Right forelimb (tissue), 1 donor: ENCODE data around the gene LRRK1.

Experiments
- DNase-seq: peaks from one replicate; pipeline ENCODE4 v3.0.0-alpha.2; 2018

Gene LRRK1

DNA sequence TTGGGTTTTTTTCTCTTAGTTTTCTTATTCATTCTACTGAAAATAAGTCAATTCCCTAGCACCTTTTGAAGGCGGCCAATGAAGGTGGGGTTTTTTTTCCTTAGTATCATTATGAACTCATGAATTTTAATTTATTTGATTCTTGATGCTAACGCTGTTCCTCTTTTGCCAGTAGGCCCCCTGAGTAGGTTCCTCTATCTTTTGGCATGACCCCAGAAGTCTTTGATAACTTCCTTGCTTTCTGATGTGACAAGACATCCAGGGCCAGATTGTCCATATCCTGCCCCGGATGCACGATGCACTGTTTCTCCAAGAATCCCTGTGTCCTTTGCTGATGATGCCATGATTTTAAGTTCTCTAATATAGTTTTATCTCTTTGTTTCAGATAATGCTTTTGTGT is 20.6 kb downstream of the LRRK1 start:
- DNase-seq = no peak

DNA sequence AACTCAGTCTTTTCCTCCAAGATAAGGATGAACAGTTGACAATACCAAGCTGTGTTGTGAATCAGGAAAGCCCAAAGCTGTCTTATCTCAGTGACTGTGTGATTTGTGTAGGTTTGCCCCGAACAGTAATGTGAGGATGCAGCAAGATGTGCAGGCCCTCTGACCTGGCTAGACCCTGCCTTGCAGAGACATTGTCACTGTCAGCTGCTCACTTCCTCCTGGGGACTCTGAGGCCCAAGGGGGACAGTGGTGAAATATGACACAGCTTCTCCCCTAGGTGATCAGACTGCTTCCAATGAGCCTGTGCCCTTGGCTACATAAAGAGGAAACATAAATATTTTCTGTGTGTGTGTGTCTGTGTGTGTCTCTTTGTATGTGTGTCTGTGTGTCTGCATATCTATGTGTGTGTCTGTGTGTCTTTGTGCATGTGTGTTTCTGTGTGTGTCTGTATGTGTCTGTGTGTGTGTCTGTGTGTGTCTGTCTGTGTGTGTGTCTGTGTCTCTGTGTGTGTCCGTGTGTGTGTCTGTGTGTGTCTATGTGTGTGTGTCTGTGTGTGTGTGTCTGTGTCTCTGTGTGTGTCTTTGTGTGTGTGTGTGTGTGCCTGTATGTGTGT is 21.7 kb downstream of the LRRK1 start:
- DNase-seq = no peak

DNA sequence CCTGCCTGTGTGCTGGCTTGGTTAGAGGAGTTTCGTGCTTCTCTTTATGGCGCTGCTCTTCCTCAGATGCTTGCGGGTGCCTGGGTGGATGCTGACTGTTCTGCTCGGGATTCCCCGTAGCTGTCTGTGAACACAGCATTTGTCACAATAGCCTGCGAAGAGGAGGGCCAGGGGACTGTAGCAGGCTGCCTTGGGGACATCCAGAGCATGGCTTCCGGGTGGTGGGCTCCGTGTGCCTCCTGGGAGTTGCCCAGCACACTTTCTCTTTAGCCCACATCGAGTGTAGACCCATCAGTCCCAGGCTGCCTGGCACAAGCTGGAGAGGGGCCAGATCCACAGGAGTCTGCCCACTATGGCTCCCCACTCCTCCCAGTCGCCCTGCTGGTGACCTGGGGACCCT is 22.4 kb downstream of the LRRK1 start:
- DNase-seq = no peak

DNA sequence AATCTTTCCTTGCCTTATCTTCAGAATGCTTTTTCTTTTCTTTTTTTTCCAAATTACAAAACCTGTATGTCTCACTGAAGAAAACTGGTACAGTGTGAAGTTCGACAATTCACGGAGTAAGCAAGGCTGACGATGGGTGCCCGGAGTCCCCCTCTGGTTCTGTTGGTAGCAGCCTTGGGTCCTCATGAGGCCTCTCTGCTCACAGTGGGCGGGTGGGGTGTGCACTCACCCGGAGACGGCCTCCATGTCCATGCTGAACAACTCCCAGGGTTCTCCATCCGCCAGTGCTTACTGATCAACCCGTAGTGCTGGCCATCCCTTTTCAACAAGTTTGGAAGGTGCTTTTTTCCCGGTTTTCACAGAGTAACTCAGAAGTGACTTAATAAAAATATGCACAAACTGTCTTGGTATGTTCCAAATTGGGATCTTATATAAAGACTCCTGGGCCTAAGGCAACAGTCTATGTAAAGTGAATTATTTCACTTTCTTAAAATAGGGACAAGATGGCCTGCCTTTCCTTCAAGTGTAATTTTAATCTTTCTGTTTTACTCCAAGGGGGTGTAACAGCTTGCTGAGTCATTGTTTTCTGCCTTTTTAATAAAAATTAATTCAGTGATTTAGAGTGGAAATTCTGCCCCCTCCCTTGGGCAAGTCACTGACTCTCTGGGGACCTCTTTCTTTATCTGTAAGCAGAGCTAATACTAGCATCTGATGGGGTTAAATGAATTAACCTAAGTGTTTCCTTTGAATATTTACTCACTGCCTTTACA is 23.7 kb downstream of the LRRK1 start:
- DNase-seq = no peak

DNA sequence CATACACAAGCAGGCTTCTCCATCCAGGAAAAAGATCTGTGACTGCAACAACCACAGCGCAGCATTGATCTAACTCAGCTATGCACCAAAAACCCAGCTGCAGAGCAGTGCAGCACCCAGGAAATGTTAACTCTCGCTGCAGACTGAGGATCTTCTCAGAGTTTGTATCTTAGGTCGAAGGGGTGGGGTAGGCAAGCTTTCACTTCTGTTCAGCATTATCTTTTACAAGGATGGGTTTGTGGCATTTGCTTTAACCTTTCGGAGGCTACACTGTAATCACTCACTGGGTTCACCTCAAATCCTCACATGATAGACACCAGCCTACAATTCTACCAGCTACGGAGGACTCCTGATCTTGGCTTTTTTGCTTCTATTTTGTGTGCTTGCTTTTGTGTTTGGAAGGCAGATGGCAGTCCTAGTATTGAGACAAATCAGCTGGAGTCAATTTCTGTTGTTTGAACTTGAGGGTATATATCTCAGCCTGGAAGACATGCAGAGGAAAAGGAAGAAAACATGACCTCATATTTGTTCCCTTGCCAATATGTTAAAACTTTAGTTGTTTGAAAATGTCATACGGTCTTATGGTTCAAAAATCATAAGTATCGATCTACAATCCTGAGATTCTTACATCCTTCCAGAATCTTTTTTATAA is 25.2 kb downstream of the LRRK1 start:
- DNase-seq = no peak

DNA sequence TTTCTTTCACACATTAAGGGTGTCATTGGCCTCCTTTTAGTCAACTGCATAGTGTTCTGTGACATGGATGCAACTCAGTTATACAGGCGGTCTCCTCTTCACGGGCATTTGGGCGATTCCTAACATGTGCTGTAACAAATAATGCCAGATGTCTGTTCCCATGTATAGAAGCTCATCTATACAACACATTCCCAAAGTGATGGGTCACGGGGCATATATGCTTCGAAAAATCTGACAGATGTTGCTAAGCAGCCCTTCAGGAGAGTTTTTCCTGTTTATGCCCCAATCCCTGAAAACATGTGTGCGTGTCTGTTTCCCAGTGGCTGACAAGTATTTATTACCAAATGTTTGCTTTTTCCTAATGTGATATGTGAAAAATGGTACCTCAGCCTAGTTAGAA is 25.8 kb downstream of the LRRK1 start:
- no peak for DNase-seq

DNA sequence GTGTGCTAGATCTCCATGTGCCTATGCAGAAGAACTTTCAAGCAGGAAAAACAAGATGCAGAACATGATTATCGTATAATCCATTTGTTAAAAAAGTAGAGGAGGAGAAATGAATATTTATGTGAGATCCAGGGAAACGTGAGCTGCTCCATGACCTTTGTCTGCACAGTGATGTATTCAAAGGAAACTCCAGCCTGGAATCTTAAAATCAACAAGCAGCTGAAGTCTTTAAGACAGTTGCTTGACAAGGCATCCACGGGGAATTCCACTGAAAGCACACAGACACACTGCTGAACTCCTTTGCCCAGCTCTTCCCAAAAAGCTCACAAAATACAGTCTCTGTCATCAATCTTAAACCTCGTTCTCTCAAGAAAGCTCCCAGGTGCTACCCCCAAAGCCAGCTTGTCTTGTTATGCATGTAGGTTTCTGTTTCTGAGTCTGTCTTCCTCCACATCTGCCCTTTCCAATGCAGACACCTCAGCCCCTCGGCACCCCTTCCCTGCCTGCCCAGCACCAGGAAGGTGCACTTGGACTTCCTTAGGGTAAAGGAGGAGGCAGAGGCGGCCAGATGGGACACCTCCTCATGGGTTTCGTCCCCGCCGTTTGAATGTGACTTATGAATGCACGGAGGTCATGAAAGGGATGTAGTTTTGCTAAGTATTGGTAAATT is 28.7 kb downstream of the LRRK1 start:
- DNase-seq = no peak

DNA sequence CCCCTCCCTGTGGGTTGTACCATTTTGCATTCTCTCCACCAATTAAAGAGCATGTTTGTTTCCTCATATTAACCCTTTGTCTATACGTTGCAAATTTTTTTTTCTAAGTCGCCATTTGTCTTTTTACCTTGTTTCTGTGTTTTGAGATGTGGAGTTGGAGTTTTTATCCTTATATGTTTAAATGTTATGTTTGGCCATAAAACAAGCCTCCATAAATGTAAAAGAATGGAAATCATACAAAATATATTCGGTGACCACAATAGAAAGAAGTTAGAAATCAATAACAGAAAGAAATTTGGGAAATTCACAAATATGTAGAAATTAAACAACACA is 29.2 kb downstream of the LRRK1 start:
- no peak for DNase-seq

DNA sequence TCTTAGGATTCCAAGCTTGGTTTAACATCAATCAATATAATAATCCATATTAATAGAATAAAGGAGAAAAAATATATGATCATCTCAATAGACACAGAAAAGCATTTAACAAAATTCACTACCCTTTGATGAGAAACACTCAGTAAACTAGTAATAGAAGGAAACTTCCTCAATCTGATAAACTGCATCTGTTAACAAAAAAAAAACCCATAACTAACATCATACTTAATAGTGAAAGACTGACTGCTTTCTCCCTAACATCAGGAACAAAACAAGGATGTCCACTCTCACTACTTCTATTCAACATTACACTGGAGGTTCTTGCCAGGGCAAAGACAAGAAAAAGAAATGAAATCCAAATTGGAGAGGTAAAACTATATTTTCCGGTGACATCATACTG is 30.5 kb downstream of the LRRK1 start:
- DNase-seq = no peak

DNA sequence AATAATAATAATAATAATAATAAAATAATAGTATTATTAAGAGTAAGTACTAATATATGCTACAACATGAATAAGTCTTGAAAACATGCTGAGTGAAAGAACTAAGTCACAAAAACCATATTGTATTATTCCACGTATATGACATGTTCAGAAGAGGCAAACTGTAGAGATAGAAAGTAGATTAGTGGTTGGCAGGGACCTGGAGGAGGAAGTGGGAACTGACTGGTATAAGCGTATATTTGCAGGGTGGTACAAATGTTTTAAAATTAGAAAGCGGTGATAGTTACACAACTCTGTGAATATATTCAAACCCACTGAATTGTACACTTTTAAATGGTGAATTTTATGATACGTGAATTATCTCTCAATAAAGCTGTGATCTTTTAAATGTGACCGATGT is 32.8 kb downstream of the LRRK1 start:
- DNase-seq = no peak

DNA sequence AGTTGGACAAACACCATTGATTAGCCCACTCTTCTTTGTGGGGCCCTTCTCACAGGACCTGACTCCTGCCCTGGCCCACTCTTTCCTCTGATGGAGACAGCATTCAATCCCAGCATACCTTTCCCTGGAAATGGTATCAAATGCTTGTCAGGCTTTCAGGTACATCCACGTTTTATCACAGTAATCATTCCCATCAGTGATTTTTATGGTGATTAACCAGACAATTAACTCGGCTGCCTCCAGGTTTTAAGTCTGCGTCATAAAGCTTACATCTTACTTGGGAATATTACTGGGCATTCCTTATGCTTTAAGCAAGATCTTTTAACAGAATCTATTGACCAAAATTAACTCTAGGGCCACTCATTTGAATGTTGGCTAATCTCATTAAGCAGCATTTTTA is 33.4 kb downstream of the LRRK1 start:
- DNase-seq = no peak

DNA sequence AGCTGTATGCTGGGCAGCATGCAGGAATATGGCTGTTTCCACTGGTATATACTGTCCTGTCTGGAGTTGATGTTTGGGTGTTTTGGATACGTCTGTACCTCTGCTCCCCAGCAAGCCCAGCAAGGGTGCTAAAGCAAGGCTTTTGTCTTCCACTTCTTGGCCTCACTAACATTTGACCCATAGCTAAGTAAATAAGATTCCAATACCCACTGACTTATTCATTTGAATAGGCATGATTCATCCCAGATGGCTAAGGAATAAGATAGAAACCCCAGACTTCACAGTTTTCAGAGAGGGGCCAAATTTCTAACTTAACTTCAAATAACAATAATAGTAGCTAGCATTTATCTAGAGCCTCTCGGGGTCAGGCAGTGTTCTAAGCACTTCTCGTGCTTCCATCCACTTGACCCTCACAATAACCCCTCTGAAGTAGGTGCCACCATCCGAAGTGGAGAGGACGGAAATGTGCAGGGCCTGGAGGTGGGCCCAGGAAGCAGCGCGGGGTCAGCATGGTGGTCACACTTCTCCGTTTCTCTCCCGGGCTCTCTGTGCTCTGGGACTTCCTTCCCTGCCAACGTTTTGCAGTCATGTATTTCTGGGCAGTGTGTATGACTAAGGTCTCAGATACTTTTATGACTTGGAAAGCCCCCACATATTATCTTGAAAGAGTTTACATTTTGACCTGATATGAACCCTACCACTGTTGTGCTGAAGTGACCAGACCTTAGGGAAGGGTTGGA is 39.3 kb downstream of the LRRK1 start:
- DNase-seq = no peak

DNA sequence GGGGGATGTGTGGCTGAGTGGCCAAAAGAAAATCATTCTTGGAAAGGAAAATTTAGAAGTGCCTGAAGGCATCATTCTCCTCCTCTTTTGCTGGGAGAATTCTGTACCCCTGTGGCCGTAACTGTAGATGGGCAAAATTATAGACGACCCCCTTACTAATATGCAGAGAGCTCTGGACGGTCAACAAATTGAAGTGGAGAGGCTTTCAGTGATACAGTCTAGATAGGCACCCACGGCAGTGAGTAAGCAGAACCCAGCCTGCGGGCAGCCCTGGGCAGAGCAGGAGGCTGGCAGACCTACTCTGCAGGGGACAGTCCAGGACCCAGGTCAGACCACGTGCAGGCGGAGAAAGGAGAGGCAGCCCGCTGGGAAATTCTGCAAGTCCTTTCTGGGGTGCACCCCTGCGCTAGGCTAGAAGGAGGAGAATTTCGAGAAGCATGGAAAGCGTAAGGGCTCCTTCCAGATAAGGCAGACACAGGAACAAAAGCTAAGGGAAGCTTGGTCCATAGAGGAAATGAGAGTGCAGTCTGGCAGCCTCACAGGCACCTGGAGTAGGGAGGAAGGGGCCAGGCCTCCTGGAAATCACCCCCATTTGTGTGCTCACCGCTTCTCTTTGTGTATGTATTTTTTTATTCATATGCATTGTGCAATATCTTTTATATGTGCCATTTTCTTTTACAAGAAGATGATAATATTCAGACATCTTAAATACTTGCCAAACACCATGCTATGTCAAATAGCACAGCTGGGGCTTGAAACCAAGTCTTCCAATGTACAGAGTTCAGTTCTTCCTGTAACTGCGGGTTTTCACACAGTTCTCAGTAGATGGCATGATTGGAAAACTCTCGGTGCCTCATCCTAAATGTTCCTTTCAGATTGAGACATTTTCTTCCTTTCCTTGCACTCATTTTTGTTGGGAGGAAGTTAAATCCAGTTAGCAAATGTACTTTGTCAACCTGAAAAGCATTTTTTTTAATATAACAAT is 40.2 kb downstream of the LRRK1 start:
- DNase-seq = no peak

DNA sequence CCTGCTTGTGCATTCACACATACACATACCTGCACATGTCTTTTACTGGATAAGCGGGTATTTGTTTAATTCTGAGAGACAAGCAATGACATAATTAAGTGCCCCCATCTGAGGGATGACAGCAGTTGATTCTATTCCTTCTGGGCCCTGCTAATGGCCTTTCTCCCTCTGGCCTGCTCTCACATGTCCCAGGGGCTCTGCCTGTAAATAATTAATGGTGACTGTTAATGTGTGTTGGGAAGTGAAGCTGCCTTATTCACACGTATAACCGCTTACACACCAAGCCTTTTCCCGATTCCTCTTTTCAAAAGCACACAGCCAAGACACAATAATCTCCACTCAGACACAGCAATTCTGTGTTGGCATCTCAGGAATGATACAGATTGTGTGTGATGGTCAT is 47.8 kb downstream of the LRRK1 start:
- DNase-seq = no peak

DNA sequence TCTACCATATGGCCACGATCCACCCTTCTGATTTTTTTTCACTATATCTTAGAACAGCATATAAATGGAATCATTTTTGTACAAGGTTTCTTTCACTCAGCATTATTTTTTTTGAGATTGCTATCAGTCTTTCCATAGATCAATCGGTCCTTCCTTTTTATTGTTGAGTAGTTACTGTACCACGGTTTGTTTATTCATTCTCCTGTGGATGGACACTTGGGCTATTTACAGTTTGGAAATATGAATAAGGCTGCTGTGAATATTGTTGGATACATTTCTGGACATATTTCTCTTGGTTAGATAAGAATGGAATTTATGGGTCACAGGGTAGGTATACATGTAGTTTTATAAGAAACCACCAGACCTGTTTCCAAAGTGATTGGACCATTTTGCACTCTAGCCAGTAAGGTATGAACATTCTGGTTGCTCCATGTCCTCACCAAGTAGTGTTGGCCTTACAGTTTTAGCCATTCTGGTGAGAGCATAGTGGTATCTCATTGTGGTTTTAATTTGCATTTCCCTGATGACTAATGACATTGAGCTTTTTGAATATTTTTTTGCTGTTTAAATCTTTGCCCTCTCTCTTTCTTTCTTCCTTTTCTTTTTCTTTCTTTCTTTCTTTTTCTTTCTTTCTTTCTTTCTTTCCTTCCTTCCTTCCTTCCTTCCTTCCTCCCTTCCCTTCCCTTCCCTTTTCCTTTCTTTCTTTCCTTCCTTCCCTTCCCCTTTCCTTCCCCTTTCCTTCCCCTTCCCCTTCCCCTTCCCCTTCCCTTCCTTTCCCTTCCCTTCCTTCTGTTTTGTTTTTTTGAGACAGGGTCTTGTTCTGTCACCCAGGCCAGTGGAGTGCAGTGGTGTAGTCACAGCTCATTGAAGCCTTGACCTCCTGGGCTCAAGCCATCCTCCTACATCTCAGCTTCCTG is 49.2 kb downstream of the LRRK1 start:
- DNase-seq = no peak

DNA sequence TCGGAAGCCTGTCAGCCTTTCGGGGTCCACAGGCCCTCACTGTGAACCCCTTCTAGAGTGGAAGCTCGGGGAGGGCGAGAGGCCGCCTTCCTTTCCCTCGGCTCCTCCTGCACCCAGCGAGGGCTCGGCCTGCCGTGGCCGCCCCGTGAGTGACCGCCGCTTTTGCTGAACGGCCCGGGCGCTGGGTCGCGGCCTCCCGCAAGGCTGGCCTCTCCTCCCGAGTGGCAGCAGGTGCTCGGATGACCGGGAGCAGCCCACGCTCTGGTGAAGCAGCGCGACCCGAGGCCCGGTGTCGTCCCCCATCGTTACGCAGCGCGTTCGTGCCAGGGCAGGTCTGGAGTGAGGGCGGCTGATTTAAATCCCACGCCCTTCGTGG is 53.8 kb downstream of the LRRK1 start:
- DNase-seq = no peak

DNA sequence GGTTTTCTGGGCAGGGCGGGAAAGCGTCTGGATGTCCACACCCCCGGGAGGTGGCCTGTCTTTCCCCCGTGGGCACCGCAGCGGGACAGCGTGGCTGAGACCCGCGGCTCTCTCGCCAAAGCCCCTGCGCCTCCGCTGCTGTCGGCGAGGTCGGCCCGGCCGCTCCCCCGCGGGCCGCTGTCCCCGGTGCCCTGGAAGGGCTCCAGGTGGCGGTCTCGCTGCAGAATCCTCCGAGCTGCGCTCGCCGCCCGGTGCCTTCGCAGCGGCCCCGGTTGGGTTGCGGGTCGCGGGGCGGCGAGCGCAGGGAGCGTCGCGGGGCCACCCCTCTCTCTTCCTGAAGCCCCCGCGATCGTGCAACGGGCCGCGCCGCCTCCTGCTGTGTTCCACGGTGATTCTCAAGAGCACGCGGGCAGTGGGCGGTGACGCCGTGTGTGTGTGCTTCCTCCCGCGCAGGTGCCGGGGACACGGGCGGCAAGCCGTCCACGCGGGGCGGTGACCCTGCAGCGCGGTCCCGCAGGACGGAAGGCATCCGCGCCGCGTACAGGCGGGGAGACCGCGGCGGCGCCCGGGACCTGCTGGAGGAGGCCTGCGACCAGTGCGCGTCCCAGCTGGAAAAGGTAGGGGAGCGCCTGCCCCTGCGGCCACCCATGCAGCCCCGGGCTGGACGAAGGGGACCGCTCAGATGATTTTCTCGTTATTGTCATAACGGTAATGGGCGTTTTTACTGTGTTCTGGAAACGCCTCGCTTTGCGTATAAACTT is 54.4 kb downstream of the LRRK1 start:
- no peak for DNase-seq

DNA sequence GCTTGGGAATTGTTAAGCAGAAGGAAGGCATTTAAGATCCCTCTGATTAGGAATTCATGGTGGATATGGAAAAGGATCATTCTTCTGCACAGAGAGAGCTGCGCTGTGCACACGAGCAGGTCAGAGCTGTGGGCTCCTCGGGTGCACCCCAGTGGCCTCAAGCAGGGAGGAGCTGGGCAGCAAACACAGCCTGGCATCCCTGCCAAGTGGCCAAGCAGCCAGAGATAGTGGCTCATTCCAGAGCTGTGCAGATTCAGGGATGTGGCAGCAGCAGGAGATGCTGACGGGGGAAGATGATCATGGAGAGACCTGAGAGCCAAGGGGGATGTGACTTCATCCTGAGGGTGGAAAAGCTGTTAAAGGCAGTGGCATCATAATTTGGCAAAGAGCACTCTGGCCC is 55.9 kb downstream of the LRRK1 start:
- no peak for DNase-seq

DNA sequence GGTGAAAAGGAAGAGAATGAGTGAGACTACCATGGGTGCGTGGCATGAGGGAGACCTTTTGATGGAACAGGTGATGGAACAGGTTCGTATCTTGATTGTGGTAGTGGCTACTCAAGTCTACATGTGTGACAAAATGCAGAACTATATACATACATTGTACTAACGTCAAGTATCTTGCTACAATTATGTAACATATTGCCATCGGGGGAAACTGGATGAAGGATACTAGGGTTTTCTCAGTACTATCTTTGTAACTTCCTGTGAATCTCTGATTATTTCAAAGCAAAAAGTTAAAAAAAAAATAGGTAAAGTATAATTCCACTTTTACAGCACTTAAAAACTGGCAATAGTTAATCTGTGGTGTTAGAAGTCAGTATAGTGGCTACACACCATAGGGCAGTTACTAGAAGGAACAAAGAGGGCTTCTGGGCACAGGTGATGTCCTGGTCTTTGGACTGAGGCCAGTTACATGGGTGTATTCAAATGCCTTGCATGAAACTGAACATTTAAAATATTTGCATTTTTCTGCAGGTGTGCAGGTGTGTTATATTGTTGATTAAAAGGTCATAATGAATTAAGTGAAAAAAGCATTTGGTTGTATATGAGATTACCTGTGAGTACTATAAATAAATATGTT is 61.4 kb downstream of the LRRK1 start:
- DNase-seq = no peak

DNA sequence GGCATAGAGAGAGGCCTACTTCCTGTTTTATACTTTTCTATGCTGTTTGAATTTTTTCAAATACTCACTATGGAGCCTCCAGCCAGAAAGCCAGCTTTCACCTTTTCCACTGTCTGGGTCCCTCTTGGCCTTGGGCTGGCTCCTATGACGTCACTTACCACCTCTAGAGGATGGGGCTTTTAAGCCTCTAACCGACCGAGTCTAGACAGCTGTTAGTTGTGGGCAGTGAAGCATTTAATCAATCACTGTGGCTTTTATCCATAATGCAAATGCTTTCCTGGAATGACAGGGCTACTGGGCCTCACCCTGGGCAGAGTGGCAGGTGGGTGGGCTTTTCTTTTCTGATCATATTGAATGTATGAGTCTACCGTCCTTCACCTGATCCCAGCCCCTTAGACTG is 61.9 kb downstream of the LRRK1 start:
- no peak for DNase-seq
